Esophagus muscularis mucosa (tissue), 4 donors: ENCODE data around the gene PRR23E.

Source experiments
- EP300 ChIP-seq: sonication (generic); formaldehyde crosslinking; IDR thresholded peaks from one replicate; pipeline ENCODE4 v1.6.1; 2017; ENCODE audit warnings: antibody characterized with exemption
- POLR2A ChIP-seq: fragments of 450-650 bp; IDR thresholded peaks from one replicate; pipeline ENCODE4 v1.6.1; 2017; ENCODE audit warnings: antibody characterized with exemption, moderate library complexity, mild to moderate bottlenecking, low read depth
- POLR2AphosphoS5 ChIP-seq, 2 donors: sonication (generic); formaldehyde crosslinking; IDR thresholded peaks; one replicate each; pipeline ENCODE4 v1.6.1; 2017; ENCODE audit warnings: antibody characterized with exemption in 2 of 2
- TF ChIP-seq, protein P1 (sequence below), 3 experiments: fragments of 200-600 bp in 2 of 3; fragments of 450-650 bp in 1 of 3; sonication (generic) in 2 of 3; IDR thresholded peaks; one replicate each; pipeline ENCODE4 v1.5.1; 2017 to 2019; ENCODE audit warnings: antibody characterized with exemption in 3 of 3, mild to moderate bottlenecking in 2 of 3, moderate library complexity in 1 of 3

DNA sequence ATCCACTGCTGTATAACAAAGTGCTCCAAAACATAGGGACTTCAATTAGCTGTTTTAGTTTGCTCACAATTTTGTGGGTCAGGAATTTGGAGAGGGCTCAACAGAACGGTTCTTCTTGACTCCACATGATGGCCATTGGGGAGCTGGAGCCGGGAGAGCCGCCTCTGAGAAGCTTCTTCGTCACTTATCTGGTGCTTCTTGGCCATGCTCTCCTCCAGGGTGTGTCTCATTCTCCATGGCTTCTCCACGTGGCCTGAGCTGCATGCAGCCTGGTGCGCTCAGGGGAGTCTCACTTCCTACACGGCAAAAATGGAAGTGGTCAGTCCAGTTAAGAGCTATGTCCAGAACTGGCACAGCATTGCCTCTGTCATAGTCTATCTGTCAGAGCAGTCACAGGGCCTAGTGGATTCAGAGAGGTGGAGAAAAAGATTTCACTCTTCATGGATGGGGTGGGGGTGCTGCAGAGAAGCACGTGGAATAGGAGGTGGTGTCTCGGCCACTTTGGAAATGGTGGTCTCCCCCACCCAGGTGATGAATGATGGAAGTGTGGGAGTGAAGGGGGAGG lies 26.3 kb upstream of the PRR23E start:
- TF ChIP-seq, protein P1, sequence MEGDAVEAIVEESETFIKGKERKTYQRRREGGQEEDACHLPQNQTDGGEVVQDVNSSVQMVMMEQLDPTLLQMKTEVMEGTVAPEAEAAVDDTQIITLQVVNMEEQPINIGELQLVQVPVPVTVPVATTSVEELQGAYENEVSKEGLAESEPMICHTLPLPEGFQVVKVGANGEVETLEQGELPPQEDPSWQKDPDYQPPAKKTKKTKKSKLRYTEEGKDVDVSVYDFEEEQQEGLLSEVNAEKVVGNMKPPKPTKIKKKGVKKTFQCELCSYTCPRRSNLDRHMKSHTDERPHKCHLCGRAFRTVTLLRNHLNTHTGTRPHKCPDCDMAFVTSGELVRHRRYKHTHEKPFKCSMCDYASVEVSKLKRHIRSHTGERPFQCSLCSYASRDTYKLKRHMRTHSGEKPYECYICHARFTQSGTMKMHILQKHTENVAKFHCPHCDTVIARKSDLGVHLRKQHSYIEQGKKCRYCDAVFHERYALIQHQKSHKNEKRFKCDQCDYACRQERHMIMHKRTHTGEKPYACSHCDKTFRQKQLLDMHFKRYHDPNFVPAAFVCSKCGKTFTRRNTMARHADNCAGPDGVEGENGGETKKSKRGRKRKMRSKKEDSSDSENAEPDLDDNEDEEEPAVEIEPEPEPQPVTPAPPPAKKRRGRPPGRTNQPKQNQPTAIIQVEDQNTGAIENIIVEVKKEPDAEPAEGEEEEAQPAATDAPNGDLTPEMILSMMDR (IDR thresholded peaks at IDR 0.05), result no peak
- TF ChIP-seq POLR2A, result no peak
- no peak for TF ChIP-seq EP300
- no peak for TF ChIP-seq POLR2AphosphoS5 (IDR thresholded peaks at IDR 0.05)
